A549 treated with CORT108297 at 1 μM for 4 hours (cell line): Measurements from ENCODE around the gene OR5P2. TPM values are rescaled to one million over a fixed set of nuclear protein-coding genes. Genes with fewer than 3 reads are reported as not detected.

Experiments
- total RNA-seq: library from RNA; stranded (reverse); fragments of 200-300 nt; extraction: Qiagen RNA extraction; gene quantifications from 5 replicates; pipeline ENCODE4 v1.2.3, GENCODE V29; 2022

The OR5P2 gene, protein sequence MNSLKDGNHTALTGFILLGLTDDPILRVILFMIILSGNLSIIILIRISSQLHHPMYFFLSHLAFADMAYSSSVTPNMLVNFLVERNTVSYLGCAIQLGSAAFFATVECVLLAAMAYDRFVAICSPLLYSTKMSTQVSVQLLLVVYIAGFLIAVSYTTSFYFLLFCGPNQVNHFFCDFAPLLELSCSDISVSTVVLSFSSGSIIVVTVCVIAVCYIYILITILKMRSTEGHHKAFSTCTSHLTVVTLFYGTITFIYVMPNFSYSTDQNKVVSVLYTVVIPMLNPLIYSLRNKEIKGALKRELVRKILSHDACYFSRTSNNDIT
- total RNA-seq, result not detected in 5 replicates

DNA sequence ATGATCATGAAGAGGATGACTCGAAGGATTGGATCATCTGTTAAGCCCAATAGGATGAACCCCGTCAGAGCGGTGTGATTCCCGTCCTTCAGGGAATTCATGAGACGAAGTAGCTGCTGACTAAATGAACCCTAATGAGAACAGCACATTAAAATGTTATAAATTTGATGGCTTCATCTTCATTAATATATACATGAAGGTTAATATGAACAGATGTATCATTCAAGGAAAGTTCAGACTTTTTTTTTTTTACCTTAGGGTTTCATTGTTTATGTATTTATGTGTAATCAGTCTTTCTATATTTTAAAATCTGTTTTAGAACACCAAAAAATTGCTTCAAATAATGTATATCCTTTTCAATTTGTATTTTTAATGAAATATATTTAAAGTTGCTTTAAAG, at the start of gene OR5P2:
TSS of gene OR5P2 (minus strand) at position 101 of the 400 bp plus-strand sequence. CDS start at position 101, 0 bp downstream.

DNA sequence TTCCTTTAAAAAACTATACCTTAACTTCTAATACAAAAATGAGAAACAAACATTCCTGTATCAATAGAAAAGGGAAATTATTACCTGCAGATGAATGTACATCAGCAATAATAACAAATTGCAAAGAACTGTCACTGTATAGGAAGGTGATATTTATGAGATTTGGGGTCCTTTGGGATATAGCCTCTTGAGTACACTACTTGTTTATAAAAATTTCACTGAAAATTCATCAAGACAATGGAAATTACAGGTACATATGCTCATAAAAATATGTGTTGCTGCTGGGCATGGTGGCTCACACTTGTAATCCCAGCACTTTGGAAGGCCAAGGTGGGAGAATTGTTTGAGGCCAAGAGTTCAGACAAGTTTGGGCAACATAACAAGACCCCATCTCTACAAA, 34.0 kb upstream of the OR5P2 start, which contains the start of gene OR5P3:
TSS of gene OR5P3 (minus strand) at position 101 of the 400 bp plus-strand sequence.

Other genes starting within 250 kb of the OR5P2 start
- gene CYB5R2, start 123.4 kb downstream of the OR5P2 start, total RNA-seq, result 3.9 to 5.5 TPM (median 4.1 TPM) in 5 replicates
- not detected in 5 replicates for gene OVCH2, start 90.5 kb downstream of the OR5P2 start, total RNA-seq
- not detected in 5 replicates for gene OR5P3, start 33.9 kb upstream of the OR5P2 start, total RNA-seq
- not detected in 5 replicates for gene OR10A6, start 134.3 kb upstream of the OR5P2 start, total RNA-seq
- not detected in 5 replicates for gene OR10A3, start 144.8 kb upstream of the OR5P2 start, total RNA-seq
- not detected in 5 replicates for gene NLRP10, start 168.5 kb upstream of the OR5P2 start, total RNA-seq
- gene EIF3F, start 190.4 kb upstream of the OR5P2 start, total RNA-seq, result 325 to 401 TPM (median 339 TPM) in 5 replicates